Measurements from ENCODE around the gene KLHL35.
"Not testable (repeated sequence)": the region's sequence is repeated elsewhere in the genome, so short reads cannot be mapped to it uniquely, and the experiment has no call there.

Gene KLHL35

GRCh38 chr11:75422248-75423231 lies 10.5 kb downstream of the KLHL35 start:
- no peak for DNase-seq

DNA sequence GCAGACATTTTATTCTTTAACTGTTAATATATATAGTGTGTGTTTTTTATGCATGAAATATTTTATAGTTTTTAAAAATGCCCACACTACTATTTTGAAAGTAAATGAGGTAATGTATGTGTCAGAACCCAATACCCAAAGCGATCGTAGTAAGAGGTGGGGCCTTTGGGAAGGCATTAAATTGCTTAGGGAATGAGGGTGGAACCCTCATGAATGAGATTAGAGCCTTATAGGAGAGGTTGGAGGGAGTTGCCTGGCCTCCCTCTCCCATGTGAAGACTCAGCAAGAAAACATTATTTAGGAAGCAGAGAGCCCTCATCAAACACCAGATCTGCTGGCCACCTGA lies 11.1 kb downstream of the KLHL35 start:
- DNase-seq: no peak

GRCh38 chr11:75421035-75421602 lies 11.9 kb downstream of the KLHL35 start:
- no peak for DNase-seq

DNA sequence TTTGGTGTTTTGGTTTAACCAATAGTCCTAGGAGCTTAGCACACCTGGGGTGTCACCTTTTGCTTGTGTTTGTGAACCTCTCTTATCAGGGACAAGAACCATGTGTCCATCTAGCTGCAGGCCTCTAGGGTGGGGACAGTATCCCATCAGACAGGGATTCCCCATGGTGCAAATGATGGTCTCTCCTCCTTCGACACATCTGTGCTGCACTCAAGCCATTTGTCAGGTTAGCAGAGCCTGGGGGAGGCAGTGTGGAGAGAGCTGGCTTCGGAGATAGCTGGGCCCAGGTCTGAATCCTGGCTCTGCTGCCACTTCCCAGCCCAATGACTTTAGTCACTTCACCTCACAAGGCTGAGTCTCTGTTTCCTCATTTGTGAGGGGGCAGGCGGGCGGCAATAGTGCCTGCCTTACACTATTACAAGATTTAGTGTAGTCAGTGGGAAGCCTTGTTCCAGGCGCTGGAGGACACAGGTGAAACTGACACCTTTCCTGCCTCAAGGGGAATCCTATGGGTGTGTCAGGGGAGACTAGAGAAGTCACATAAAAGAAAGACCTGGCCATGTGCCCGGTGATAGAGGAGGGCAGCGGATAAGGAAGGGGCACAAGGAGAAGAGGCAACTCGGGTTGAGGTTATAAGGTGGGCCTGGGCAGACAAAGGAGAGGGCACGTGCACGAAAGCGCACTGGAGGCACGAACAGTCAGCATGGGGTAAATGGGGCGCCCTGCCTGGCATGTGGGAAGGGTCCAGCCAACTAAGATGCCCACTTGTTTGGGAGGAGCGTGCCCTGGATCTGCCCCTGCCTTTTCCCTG lies 12.6 kb downstream of the KLHL35 start:
- no peak for DNase-seq

- no peak for DNase-seq
Measured at GRCh38 chr11:75413864-75414263, 19.1 kb downstream of the KLHL35 start.

- not testable (repeated sequence) for DNase-seq
Measured at GRCh38 chr11:75413146-75413545, 19.9 kb downstream of the KLHL35 start.

GRCh38 chr11:75409971-75410370 lies 23.0 kb downstream of the KLHL35 start:
- not testable (repeated sequence) for DNase-seq

DNA sequence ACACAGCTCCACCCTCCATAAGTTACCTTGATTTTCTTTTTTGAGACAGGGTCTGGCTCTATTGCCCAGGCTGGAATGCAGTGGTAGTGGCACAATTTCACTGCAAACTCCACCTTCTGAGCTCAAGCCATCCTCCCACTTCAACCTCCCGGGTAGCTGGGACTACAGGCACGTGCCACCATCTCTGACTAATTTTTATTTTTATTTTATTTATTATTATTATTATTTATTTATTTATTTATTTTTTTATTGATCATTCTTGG lies 24.1 kb downstream of the KLHL35 start:
- DNase-seq: no peak

DNA sequence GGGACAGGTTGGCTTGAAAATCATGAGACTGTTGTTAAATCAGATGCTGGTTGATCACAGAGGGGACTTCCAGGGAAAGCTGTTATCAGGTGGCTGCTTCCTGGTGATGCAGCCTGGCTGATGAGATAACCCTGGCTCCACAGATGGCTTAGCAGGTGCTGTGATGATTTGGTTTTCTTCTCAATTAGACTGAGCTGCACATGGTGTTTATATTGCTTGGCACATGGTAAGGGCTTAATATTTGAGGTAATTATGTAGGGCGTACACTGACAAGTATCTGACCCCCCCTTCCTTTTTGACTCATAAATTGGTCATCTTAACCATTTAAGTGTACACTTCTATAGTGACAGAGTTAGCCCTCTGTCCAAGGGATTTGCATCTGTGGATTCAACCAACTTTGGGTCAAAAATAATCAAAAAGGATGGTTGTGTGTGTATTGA lies 26.6 kb downstream of the KLHL35 start:
- DNase-seq: no peak

DNA sequence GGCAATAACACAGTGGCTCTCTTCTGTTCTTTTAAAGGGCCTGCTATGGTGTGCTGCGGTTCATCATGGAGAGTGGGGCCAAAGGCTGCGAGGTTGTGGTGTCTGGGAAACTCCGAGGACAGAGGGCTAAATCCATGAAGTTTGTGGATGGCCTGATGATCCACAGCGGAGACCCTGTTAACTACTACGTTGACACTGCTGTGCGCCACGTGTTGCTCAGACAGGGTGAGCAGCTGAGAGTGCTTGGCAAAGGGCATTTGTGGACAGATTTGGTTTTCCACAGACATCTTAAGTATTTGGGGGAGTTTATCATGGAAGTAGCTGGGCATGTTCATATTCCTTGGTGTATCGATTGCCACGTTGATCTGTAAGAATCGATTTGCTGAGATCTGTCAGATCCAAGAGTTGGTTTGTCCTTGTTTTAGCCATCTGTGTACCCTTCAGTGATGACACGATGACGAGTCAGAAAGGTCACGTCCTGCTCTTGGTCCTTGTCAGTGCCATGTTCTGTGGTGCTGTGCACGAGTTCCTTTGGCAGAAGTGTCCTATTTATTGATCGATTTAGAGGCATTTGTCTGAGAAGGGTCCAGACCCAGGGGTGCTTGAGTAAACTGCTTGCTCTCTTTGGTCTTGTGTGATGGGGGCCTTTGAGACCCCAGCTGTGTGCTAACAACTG lies 28.9 kb downstream of the KLHL35 start:
- DNase-seq: no peak

GRCh38 chr11:75403037-75403436 lies 30.0 kb downstream of the KLHL35 start:
- no peak for DNase-seq

DNA sequence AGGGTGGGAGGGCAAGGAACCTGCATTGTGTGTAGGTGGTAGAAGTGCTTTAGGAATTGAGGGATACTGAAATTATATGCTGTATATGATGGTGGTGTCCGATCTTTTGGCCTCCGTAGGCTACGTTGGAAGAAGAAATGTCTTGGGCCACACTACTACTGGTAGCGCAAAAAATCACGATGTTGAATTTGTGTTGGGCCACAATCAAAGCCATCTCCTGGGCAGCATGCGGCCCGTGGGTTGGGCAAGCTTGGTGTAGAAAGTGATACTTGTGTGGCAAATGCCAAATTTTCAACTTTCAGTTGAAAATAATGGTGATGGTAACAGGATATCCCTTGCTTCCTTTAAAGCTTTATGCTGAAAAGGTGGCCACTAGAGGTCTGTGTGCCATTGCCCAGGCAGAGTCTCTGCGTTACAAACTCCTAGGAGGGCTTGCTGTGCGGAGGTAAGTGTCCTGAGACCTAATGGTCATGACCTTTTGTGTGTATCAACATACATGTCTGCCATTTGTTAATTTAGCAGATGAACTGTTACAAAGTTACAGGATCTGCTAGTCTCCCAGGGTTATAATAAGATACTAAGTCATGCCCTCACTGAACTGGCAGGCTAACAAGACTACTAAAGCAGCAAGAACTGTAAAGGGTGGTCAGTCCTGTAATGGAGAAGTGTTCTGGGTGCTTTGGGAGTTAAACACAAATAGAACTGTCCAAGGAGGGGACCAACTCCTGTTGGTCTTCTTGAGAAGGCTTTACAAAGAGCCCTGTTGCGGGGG lies 30.8 kb downstream of the KLHL35 start:
- no peak for DNase-seq

- DNase-seq: no peak
Measured at GRCh38 chr11:75400146-75400865, 32.7 kb downstream of the KLHL35 start.

GRCh38 chr11:75399344-75400145 lies 33.5 kb downstream of the KLHL35 start, which contains the start of gene RPS3:
RPS3 (plus strand) TSS chr11:75399518; CDS start chr11:75399548, 30 bp downstream.
- DNase-seq: peak; percentile 83

DNA sequence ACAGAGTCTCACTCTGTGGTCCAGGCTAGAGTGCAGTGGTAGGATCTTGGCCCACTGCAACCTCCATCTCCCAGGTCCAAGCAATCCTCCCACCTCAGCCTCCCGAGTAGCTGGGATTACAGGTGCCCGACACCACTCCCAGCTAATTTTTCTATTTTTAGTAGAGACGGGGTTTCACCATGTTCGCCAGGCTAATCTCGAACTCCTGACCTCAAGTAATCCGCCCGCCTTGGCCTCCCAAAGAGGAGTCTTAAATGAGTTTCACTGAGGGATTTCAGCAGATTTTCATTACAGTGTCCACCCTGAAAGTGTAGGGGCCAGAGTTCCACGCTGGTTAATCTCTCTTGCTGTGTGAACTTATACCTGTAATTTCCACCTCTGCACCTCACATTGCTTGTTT lies 34.1 kb downstream of the KLHL35 start:
- DNase-seq: no peak

- DNase-seq: no peak
Measured at GRCh38 chr11:75394085-75394840, 38.7 kb downstream of the KLHL35 start.

- DNase-seq: no peak
Measured at GRCh38 chr11:75389925-75390324, 43.1 kb downstream of the KLHL35 start.

- DNase-seq: no peak
Measured at GRCh38 chr11:75389276-75389605, 43.8 kb downstream of the KLHL35 start.

DNA sequence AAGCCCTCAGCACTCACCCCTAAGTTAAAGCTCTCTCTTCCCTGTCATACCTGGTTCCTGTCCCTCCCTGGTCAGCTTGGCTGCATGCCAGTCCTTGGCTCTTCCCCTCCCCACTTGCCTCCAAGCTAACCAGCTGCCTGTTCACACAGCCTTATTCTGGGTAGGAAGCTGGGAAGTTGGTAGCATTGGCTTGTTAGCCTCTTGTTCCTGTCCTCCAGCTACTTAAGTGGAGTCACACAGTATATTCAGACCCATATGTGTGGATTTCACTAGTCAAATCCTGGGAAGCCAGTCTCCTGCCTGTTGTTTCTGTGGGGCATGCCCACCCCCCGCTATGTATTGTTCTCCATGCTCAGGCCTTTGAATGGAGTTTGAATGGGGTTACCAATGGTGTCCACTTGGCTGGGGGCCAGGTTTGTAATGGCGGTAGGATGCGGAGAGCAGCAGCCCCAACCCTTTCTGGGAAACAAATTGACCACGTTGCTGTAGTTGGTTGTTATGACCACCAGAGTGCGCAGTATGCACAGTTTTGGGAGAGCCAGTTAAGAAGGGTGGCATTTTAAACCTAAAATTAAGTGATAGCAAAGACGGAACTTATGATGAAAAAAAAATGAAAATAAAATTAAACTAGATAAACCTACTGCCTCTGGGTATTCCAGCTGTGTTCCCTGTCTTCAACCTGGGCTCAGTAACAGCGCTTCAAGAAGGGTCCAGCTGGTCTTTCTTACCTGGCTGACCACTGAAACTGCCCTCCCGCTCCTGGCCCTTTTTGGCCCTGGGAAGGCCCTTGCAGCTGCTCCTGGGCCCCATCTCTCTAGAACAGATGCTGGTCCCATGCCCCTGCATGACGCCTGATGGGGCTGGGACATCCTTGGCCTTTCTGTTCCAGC lies 44.4 kb downstream of the KLHL35 start:
- peak; percentile 49 for DNase-seq

Data from T1000 (cell line).